BE2C (cell line): ENCODE data around the gene YPEL2.

Source experiments
- DNase-seq: peaks from one replicate; pipeline ENCODE4 v3.0.0-alpha.2; 2020
- H3K27me3 ChIP-seq: fragments of 250-450 bp; sonication (Bioruptor Pico); 2 replicates; pipeline ENCODE4 v1.5.1; 2020; ENCODE audit warnings: mild to moderate bottlenecking
- H3K36me3 ChIP-seq: fragments of 250-450 bp; sonication (Bioruptor Pico); 2 replicates; pipeline ENCODE4 v1.5.1; 2020; ENCODE audit warnings: mild to moderate bottlenecking
- H3K4me1 ChIP-seq: fragments of 250-450 bp; sonication (Bioruptor Pico); 2 replicates; pipeline ENCODE4 v1.5.1; 2020
- H3K4me3 ChIP-seq: 2 replicates; pipeline ENCODE4 v1.5.1; 2011; ENCODE audit warnings: low read depth, low read length
- H3K9me3 ChIP-seq: fragments of 250-450 bp; sonication (Bioruptor Pico); 2 replicates; pipeline ENCODE4 v1.5.1; 2020
- TF ChIP-seq, protein P1 (sequence below): IDR thresholded peaks from 2 replicates; pipeline ENCODE4 v1.5.1; 2012; ENCODE audit warnings: mild to moderate bottlenecking, low read depth, low read length

YPEL2 gene

DNA sequence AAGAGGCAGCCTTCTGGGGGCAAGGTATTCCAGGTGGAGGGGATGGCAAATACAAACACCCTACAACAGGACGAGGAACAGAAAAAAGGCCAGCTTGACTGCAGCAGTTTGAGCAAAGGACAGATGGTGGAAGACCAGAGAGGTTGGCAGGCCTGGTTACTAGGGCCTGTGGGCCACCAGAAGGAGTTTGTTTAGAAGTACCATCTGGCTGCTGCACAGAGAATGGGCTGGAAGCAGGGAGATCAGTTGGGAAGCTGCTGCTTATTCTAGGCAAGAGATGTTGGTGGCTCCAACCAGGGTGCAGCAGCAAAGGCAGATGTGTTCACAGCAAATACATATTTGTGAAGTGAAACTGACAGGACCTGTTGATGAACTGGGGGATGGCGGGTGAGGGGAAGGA lies 2.9 kb upstream of the YPEL2 start:
- Histone ChIP-seq H3K4me3 (no peak overlapping the region), H3K27me3 (no peaks in the 10 kb centered on the region), H3K4me1 (peaks cover 33% of the 10 kb centered on the region), H3K9me3 (no peaks in the 10 kb centered on the region), H3K36me3 (no peaks in the 10 kb centered on the region)
- no peak for DNase-seq
- TF ChIP-seq, protein P1, sequence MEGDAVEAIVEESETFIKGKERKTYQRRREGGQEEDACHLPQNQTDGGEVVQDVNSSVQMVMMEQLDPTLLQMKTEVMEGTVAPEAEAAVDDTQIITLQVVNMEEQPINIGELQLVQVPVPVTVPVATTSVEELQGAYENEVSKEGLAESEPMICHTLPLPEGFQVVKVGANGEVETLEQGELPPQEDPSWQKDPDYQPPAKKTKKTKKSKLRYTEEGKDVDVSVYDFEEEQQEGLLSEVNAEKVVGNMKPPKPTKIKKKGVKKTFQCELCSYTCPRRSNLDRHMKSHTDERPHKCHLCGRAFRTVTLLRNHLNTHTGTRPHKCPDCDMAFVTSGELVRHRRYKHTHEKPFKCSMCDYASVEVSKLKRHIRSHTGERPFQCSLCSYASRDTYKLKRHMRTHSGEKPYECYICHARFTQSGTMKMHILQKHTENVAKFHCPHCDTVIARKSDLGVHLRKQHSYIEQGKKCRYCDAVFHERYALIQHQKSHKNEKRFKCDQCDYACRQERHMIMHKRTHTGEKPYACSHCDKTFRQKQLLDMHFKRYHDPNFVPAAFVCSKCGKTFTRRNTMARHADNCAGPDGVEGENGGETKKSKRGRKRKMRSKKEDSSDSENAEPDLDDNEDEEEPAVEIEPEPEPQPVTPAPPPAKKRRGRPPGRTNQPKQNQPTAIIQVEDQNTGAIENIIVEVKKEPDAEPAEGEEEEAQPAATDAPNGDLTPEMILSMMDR = no peak

DNA sequence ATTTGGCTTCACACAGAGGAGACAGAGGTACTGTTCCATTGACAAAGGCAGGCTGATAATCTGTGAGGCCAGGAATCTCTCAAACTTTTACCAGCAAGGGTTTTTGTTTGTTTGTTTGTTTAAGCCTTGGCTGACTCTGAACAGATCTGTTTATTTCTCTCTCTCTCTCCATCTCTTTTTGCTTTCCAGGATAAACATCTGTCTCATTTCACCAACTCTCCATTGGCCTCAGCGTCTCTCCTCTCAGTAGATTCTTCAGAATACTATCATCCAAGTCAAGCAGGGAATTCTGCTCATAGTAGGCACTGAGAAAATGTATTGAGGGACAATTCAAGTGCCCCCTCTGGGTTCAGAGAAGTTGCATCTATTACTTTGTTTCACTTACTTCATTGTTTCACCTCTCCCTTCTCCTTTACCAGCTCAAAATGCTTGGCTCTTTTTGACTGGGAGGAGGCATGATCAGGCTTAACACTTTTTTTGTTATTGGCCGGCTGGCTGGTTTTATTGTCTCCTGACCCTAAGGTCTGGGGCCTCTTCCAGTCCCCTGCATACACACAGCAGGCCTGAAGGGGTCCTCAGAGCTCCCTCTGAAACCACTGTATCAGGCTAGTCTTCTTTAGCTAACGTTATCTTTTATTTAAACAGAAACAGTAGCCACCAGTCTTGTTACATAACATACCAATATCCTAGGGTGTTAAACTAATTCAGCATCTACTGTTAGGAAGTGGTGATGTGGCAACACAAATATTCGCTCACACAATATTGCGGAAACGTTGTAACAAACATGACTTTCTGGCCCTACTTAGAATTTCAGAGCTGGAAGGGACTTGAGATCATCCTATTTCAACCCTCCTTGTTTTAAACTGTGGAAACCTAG lies 2.0 kb upstream of the YPEL2 start:
- TF ChIP-seq, protein P1 = peak; percentile 95
- Histone ChIP-seq H3K27me3 (no peaks in the 10 kb centered on the region), H3K36me3 (no peaks in the 10 kb centered on the region), H3K9me3 (no peaks in the 10 kb centered on the region), H3K4me3 (no peak overlapping the region), H3K4me1 (peaks cover 40% of the 10 kb centered on the region)
- DNase-seq = peak; percentile 68

DNA sequence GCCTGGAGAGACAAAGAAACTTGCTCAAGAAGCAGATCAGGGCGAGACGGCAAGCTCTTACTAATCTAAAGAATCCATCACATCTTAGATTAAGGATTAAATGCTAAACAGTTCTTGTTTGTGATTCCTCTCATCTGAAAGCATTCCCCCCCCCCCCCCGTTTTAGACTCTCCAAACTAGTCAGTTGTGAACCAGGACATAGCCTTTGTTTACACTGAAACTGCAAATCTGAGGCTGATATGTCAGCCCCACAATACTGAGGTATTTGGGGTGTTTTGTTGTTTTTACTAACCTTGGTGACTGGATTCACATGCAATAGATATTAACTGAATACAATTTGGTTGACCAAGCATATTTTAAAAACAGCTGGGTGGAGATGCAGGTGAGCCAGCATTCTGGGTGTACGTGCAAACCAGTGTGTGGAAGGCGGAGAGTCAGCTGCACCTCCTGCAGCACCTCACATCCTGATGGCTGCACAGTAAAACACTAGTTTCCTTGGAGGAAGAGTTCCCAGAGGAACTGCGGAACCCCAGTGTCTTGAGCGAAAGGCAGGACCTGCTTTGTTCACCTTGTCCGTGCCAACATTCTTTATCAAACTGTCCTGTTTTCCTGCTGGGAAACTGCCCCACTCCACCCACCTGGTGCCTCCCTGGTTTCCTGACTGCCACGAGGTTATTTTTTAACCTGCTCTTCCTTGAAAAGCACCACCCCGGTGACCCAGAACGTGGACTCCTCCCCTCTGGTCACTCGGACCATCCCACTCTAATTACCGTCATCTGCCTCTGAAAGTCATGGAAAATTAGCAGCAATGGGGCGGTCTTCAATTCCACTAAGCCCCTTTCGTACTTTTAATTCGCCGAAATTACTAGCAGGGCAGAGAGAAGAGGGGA lies 1.2 kb upstream of the YPEL2 start:
- peak overlapping the region; percentile 7; the same call in 1 of the 2 replicates for H3K4me3 ChIP-seq

DNA sequence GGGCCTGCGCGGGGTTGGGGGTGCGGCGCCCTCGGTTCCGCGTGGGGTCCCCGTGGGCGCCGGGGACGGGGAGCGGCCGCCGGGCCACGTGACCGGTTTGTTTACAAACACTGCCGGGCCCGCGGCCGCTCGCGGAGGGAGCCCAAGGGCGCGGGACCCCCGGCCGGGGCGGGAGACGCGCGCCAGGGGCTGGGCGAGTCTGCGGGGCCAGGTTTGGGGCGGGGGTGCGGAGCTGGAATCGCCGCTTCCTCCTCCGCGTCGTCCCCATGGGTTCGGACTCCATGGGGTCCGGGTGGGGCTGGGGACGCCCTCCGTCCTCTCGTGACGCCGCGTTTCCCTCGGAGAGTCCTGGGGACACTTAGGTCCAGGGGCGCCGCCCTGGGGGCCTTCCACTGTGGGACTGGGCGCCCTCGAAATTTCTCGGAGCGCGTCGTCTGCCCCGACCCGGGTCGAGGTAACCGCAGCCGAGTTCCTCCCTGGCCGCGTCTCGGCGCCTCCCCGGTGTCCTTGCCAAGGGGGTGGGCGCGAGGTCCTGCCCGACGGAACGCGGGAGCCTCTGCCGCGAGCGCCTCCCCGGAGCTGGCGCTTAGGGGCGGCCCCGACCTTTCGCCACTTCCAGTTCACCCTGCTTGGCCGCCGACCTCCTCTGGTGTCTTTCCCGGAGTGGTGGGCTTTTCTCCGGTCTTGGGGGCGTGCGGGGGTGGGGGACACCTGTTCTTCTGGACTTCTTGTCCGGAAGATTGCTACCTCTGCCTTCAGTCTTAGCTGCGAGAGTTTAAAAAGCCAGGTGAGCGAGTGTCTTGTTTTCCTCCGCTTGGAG lies 684 bp downstream of the YPEL2 start:
- no peaks in the 10 kb centered on the region for H3K27me3 ChIP-seq
- peak; percentile 40 for DNase-seq
- TF ChIP-seq, protein P1 = no peak
- peak overlapping the region; percentile 83 for H3K4me3 ChIP-seq
- no peaks in the 10 kb centered on the region for H3K9me3 ChIP-seq
- H3K36me3 ChIP-seq = no peaks in the 10 kb centered on the region
- peaks cover 39% of the 10 kb centered on the region for H3K4me1 ChIP-seq

More for the DNA sequence above, 1.2 kb upstream of the YPEL2 start:
- DNase-seq = no peak
- TF ChIP-seq, protein P1 = no peak
- H3K4me1 ChIP-seq = peaks cover 40% of the 10 kb centered on the region
- H3K27me3 ChIP-seq = no peaks in the 10 kb centered on the region
- no peaks in the 10 kb centered on the region for H3K36me3 ChIP-seq
- H3K9me3 ChIP-seq = no peaks in the 10 kb centered on the region

DNA sequence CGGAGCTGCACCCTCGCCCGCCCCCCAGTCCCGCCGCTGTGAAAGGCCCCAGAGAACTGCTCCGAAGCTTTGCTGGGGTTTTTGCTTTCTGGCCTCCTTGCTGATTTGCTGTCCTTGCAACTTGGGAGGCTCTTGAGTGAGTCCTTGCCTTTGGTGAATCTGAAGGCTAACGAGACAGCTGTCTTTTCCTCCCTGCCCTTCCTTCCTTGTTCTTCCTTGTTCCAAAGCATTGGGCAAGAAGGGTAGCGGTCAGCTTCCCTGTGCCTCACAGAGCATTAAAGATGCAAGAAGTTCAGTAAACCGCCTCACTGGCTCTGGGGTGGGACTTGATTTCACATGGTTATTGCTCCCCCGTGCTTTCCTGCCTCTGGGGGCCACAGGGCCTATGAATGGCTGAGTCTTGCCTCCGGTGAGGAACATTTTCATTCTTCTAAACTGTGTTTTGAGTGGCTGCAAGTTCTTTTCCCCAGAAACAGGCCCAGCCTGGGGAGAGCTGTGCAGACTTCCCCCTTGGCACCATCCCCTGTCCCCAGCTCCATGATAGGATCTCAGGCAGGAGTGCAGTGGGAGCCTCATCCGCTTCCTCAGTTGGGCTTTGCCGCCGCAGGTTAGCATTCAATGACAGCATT lies 1.4 kb downstream of the YPEL2 start:
- H3K4me3 ChIP-seq = peak overlapping the region; percentile 83
- H3K36me3 ChIP-seq = no peaks in the 10 kb centered on the region
- H3K27me3 ChIP-seq = no peaks in the 10 kb centered on the region
- H3K4me1 ChIP-seq = peaks cover 32% of the 10 kb centered on the region
- peak; percentile 28 for DNase-seq
- TF ChIP-seq, protein P1 = no peak
- H3K9me3 ChIP-seq = no peaks in the 10 kb centered on the region
